HG03175 (cell line): Measurements from ENCODE around the gene ZNF280C.
"Not testable (repeated sequence)": the region's sequence is repeated elsewhere in the genome, so short reads cannot be mapped to it uniquely, and the experiment has no call there.

Experiments
- ATAC-seq: cut with Tn5 transposase; IDR thresholded peaks from one replicate; pipeline ENCODE4 v1.9.1; 2021; ENCODE audit warnings: mild to moderate bottlenecking, moderate library complexity; ENCODE audit not compliant: unreplicated experiment

Gene ZNF280C

GRCh38 chrX:130268449-130269170 is at the start of gene ZNF280C:
TSS of gene ZNF280C (minus strand) at chrX:130268899. CDS start at chrX:130260449, 8,450 bp downstream.
- ATAC-seq, result peak; percentile 94

- ATAC-seq, result no peak
Measured at GRCh38 chrX:130304587-130305368, 36.1 kb upstream of the ZNF280C start.

- ATAC-seq, result no peak
Measured at GRCh38 chrX:130301977-130302376, 33.3 kb upstream of the ZNF280C start.

GRCh38 chrX:130301405-130301804 is 32.7 kb upstream of the ZNF280C start:
- ATAC-seq, result no peak

GRCh38 chrX:130300010-130300282 is 31.2 kb upstream of the ZNF280C start:
- ATAC-seq, result no peak

- ATAC-seq, result no peak
Measured at GRCh38 chrX:130299279-130300009, 30.7 kb upstream of the ZNF280C start.

- no peak for ATAC-seq
Measured at GRCh38 chrX:130296743-130297142, 28.0 kb upstream of the ZNF280C start.

GRCh38 chrX:130296297-130296678 is 27.6 kb upstream of the ZNF280C start:
- ATAC-seq, result no peak

GRCh38 chrX:130295519-130296296 is 27.0 kb upstream of the ZNF280C start:
- ATAC-seq, result no peak

- ATAC-seq, result no peak
Measured at GRCh38 chrX:130287071-130287770, 18.5 kb upstream of the ZNF280C start.

GRCh38 chrX:130285710-130286109 is 17.0 kb upstream of the ZNF280C start:
- ATAC-seq, result no peak

GRCh38 chrX:130285069-130285620 is 16.4 kb upstream of the ZNF280C start:
- ATAC-seq, result no peak

GRCh38 chrX:130282151-130282550 is 13.5 kb upstream of the ZNF280C start:
- no peak for ATAC-seq

- ATAC-seq, result no peak
Measured at GRCh38 chrX:130280901-130281300, 12.2 kb upstream of the ZNF280C start.

GRCh38 chrX:130272253-130272652 is 3.6 kb upstream of the ZNF280C start:
- ATAC-seq, result not testable (repeated sequence)

GRCh38 chrX:130269391-130269790 is 692 bp upstream of the ZNF280C start:
- ATAC-seq, result not testable (repeated sequence)

GRCh38 chrX:130267956-130268448 is 697 bp downstream of the ZNF280C start:
- peak; percentile 5 for ATAC-seq

- ATAC-seq, result no peak
Measured at GRCh38 chrX:130264573-130264972, 4.1 kb downstream of the ZNF280C start.

- ATAC-seq, result no peak
Measured at GRCh38 chrX:130263016-130263415, 5.7 kb downstream of the ZNF280C start.

GRCh38 chrX:130262231-130262630 is 6.5 kb downstream of the ZNF280C start:
- ATAC-seq, result no peak
